ENCODE measurements around the gene PRKCZ. TPM values are rescaled to one million over a fixed set of nuclear protein-coding genes. Genes with fewer than 3 reads are reported as not detected.

The PRKCZ gene
- total RNA-seq, 2 experiments from 2014 or later, result 8.0 to 10.0 TPM

GRCh38 chr1:2009101-2010053 is 40.8 kb upstream of the PRKCZ start:
- Histone ChIP-seq H3K4me1 (ENCODE audit: insufficient read depth, low read length, poor library complexity, severe bottlenecking) (no peaks in the 10 kb centered on the region), H3K27ac (ENCODE audit: low read depth, low read length, poor library complexity, severe bottlenecking) (no peak overlapping the region), H3K4me3 (ENCODE audit: low read depth, low read length, poor library complexity, severe bottlenecking) (no peak overlapping the region), H3K9me3 (ENCODE audit: low read length) (no peaks in the 10 kb centered on the region), H3K36me3 (ENCODE audit: insufficient read depth, low read length) (no peaks in the 10 kb centered on the region), H3K4me2 (ENCODE audit: low read length) (no peak overlapping the region), H3K9me2 (ENCODE audit: insufficient read depth, low read length) (no peaks in the 10 kb centered on the region), H2AFZ (ENCODE audit: low read length) (no peak overlapping the region), H4K20me1 (ENCODE audit: insufficient read depth, low read length) (no peaks in the 10 kb centered on the region), H3K79me2 (ENCODE audit: insufficient read depth, low read depth, low read length) (no peaks in the 10 kb centered on the region)
- TF ChIP-seq EZH2phosphoT487 (IDR thresholded peaks at IDR 0.05; ENCODE audit: borderline replicate concordance, low read depth, low read length) (no peak), CTCF (conservative IDR thresholded peaks at IDR 0.05; ENCODE audit: low read length) (no peak)
- no peak for DNase-seq (ENCODE audit: low spot score)
- CTCF ChIA-PET (ENCODE audit: unreplicated experiment), result no interaction called here
- intact Hi-C loops (cut with micrococcal nuclease; ENCODE audit: unreplicated experiment), result no loop called here
- no TSS peak for BruUV-seq (replicated peaks)
- POLR2A ChIA-PET, result no interaction called here

- H3K4me2 ChIP-seq (ENCODE audit: low read length), result no peak overlapping the region
- H3K9me2 ChIP-seq (ENCODE audit: insufficient read depth, low read length), result no peaks in the 10 kb centered on the region
- H4K20me1 ChIP-seq (ENCODE audit: insufficient read depth, low read length), result no peaks in the 10 kb centered on the region
- intact Hi-C loops (cut with micrococcal nuclease; ENCODE audit: unreplicated experiment), result no loop called here
- no peaks in the 10 kb centered on the region for H3K36me3 ChIP-seq (ENCODE audit: insufficient read depth, low read length)
- BruUV-seq (replicated peaks), result no TSS peak
- no peaks in the 10 kb centered on the region for H3K4me1 ChIP-seq (ENCODE audit: insufficient read depth, low read length, poor library complexity, severe bottlenecking)
- no peak overlapping the region for H2AFZ ChIP-seq (ENCODE audit: low read length)
- ChIA-PET CTCF (ENCODE audit: unreplicated experiment) (no interaction called here), POLR2A (no interaction called here)
- DNase-seq (ENCODE audit: low spot score), result no peak
- TF ChIP-seq CTCF (conservative IDR thresholded peaks at IDR 0.05; ENCODE audit: low read length) (no peak), EZH2phosphoT487 (IDR thresholded peaks at IDR 0.05; ENCODE audit: borderline replicate concordance, low read depth, low read length) (no peak)
- H3K27ac ChIP-seq (ENCODE audit: low read depth, low read length, poor library complexity, severe bottlenecking), result no peak overlapping the region
- H3K4me3 ChIP-seq (ENCODE audit: low read depth, low read length, poor library complexity, severe bottlenecking), result no peak overlapping the region
- H3K9me3 ChIP-seq (ENCODE audit: low read length), result no peaks in the 10 kb centered on the region
- H3K79me2 ChIP-seq (ENCODE audit: insufficient read depth, low read depth, low read length), result no peaks in the 10 kb centered on the region
Observed at GRCh38 chr1:2014181-2014580, 36.0 kb upstream of the PRKCZ start.
